ENCODE results near the gene PM20D2. TPM values are rescaled to one million over a fixed set of nuclear protein-coding genes. Genes with fewer than 3 reads are reported as not detected.
A peak's percentile ranks its signal among the peaks of the same experiment; 100 is the strongest.

PM20D2 gene
- total and polyA plus RNA-seq, 2 experiments from 2014 or later = 4.4 to 10.2 TPM

DNA sequence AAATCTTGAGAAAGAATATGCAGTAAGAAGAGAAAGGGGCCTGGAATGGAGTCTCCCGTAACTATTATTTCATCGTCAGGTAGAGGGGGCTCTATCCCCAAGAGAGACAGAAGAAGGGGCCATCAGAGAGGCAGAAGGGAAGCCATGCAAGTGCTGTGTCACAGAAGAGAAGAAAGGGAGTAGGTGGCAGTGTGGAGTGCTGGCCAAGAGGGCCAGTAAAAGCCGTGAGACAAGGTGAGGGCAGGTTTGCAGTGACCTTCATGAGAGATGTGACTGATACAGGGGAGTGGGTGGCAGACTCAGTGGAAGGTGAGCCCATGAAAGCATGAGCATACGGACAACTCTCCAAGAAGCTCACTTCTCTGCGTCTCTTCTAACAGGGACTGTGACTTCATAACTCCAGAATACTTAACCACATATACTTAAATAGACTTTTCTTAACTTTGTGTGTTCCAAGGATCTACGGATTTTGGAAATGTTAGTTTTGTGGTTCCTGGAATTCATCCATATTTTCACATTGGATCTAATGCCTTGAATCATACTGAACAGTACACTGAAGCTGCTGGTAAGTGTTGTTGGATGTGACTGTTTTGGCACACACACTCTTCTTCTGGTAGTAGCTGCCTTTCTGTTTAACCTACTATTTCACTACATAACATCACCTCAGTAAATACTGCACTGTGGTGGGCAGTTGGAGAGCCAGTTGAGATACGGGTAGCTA is 15.6 kb downstream of the PM20D2 start:
- H3K36me3 ChIP-seq (ENCODE audit: insufficient read depth) = no peaks in the 10 kb centered on the region
- H3F3A ChIP-seq (replicated peaks; ENCODE audit: low read depth) = no peaks in the 10 kb centered on the region

More for the DNA sequence above, 15.6 kb downstream of the PM20D2 start:
- H3K4me1 Mint-ChIP-seq = peaks cover 4% of the 10 kb centered on the region; the same call in 2 of the 3 replicates
- H3K4me1 ChIP-seq (ENCODE audit: insufficient read depth) = no peaks in the 10 kb centered on the region
- no peak overlapping the region for H3K27ac Mint-ChIP-seq
- TF ChIP-seq, protein P1, sequence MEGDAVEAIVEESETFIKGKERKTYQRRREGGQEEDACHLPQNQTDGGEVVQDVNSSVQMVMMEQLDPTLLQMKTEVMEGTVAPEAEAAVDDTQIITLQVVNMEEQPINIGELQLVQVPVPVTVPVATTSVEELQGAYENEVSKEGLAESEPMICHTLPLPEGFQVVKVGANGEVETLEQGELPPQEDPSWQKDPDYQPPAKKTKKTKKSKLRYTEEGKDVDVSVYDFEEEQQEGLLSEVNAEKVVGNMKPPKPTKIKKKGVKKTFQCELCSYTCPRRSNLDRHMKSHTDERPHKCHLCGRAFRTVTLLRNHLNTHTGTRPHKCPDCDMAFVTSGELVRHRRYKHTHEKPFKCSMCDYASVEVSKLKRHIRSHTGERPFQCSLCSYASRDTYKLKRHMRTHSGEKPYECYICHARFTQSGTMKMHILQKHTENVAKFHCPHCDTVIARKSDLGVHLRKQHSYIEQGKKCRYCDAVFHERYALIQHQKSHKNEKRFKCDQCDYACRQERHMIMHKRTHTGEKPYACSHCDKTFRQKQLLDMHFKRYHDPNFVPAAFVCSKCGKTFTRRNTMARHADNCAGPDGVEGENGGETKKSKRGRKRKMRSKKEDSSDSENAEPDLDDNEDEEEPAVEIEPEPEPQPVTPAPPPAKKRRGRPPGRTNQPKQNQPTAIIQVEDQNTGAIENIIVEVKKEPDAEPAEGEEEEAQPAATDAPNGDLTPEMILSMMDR (conservative IDR thresholded peaks at IDR 0.05; ENCODE audit: low read depth in 2 of 2) = peak; percentile 60 to 84
- TF ChIP-seq POLR2AphosphoS5 (IDR thresholded peaks at IDR 0.05; ENCODE audit: low read depth) = no peak
- TF ChIP-seq, protein P2, sequence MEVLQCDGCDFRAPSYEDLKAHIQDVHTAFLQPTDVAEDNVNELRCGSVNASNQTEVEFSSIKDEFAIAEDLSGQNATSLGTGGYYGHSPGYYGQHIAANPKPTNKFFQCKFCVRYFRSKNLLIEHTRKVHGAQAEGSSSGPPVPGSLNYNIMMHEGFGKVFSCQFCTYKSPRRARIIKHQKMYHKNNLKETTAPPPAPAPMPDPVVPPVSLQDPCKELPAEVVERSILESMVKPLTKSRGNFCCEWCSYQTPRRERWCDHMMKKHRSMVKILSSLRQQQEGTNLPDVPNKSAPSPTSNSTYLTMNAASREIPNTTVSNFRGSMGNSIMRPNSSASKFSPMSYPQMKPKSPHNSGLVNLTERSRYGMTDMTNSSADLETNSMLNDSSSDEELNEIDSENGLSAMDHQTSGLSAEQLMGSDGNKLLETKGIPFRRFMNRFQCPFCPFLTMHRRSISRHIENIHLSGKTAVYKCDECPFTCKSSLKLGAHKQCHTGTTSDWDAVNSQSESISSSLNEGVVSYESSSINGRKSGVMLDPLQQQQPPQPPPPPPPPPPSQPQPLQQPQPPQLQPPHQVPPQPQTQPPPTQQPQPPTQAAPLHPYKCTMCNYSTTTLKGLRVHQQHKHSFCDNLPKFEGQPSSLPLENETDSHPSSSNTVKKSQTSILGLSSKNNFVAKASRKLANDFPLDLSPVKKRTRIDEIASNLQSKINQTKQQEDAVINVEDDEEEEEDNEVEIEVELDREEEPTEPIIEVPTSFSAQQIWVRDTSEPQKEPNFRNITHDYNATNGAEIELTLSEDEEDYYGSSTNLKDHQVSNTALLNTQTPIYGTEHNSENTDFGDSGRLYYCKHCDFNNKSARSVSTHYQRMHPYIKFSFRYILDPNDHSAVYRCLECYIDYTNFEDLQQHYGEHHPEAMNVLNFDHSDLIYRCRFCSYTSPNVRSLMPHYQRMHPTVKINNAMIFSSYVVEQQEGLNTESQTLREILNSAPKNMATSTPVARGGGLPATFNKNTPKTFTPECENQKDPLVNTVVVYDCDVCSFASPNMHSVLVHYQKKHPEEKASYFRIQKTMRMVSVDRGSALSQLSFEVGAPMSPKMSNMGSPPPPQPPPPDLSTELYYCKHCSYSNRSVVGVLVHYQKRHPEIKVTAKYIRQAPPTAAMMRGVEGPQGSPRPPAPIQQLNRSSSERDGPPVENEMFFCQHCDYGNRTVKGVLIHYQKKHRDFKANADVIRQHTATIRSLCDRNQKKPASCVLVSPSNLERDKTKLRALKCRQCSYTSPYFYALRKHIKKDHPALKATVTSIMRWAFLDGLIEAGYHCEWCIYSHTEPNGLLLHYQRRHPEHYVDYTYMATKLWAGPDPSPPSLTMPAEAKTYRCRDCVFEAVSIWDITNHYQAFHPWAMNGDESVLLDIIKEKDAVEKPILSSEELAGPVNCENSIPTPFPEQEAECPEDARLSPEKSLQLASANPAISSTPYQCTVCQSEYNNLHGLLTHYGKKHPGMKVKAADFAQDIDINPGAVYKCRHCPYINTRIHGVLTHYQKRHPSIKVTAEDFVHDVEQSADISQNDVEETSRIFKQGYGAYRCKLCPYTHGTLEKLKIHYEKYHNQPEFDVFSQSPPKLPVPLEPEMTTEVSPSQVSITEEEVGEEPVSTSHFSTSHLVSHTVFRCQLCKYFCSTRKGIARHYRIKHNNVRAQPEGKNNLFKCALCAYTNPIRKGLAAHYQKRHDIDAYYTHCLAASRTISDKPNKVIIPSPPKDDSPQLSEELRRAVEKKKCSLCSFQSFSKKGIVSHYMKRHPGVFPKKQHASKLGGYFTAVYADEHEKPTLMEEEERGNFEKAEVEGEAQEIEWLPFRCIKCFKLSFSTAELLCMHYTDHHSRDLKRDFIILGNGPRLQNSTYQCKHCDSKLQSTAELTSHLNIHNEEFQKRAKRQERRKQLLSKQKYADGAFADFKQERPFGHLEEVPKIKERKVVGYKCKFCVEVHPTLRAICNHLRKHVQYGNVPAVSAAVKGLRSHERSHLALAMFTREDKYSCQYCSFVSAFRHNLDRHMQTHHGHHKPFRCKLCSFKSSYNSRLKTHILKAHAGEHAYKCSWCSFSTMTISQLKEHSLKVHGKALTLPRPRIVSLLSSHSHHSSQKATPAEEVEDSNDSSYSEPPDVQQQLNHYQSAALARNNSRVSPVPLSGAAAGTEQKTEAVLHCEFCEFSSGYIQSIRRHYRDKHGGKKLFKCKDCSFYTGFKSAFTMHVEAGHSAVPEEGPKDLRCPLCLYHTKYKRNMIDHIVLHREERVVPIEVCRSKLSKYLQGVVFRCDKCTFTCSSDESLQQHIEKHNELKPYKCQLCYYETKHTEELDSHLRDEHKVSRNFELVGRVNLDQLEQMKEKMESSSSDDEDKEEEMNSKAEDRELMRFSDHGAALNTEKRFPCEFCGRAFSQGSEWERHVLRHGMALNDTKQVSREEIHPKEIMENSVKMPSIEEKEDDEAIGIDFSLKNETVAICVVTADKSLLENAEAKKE (CRISPR knock-in tag; IDR thresholded peaks at IDR 0.05) = 0 out of 2 replicates have a peak, but pooled peaks have one; percentile 20
- H3K4me3 ChIP-seq = no peak overlapping the region
- no peak overlapping the region for H3K4me2 ChIP-seq
- H3K27me3 Mint-ChIP-seq (ENCODE audit: insufficient read depth, low read depth, poor library complexity) = no peaks in the 10 kb centered on the region
- DNase-seq (ENCODE audit: low spot score) = peak; percentile 65
- no peaks in the 10 kb centered on the region for H3K9me2 ChIP-seq (ENCODE audit: insufficient read depth)
- no peak overlapping the region for H3K4me3 Mint-ChIP-seq
- no peak overlapping the region for H3K27ac ChIP-seq (ENCODE audit: low read depth)
- H4K20me1 ChIP-seq (replicated peaks; ENCODE audit: insufficient read depth) = no peaks in the 10 kb centered on the region; the same call in 1 of the 2 replicates
- no peaks in the 10 kb centered on the region for H3K79me2 ChIP-seq (replicated peaks; ENCODE audit: insufficient read depth)
- no peaks in the 10 kb centered on the region for H3K9me3 Mint-ChIP-seq
- peaks cover 4% of the 10 kb centered on the region; the same call in 1 of the 3 replicates for H3K36me3 Mint-ChIP-seq (ENCODE audit: low read depth)
- H3K27me3 ChIP-seq (ENCODE audit: insufficient read depth) = no peaks in the 10 kb centered on the region
- ATAC-seq = peak; percentile 96
- no peak overlapping the region for H2AFZ ChIP-seq

Data from GM23338 (cell line).